HEK293 (cell line): ENCODE measurements around the gene RNU1-3.
"Not testable (repeated sequence)": the region's sequence is repeated elsewhere in the genome, so short reads cannot be mapped to it uniquely, and the experiment has no call there.

Experiments used
- CTCF ChIA-PET: fragments of 350-600 bp; formaldehyde crosslinking; extraction: SDS; loops from one replicate; lab custom pipeline; 2021; ENCODE audit warnings: antibody characterized with exemption; lab: Yijun Ruan, JAX
- POLR2A ChIA-PET: fragments of 300-600 bp; formaldehyde crosslinking; extraction: SDS; loops from one replicate; lab custom pipeline; 2020; ENCODE audit warnings: antibody characterized with exemption, inconsistent platforms; lab: Yijun Ruan, JAX
- H3K27ac ChIP-seq: fragments of 200-500 bp; sonication (Bioruptor generic); 2 replicates; pipeline ENCODE4 v1.5.1; 2014; ENCODE audit warnings: low read depth, low read length, control low read depth, inconsistent platforms; ENCODE audit errors: extremely low read depth
- H3K36me3 ChIP-seq, 2 experiments: fragments of 200-500 bp in 1 of 2; sonication (Bioruptor generic) in 1 of 2; 1 replicate in 1 of 2; 2 replicates in 1 of 2; pipeline ENCODE4 v1.5.1; 2014 to 2017; ENCODE audit warnings: inconsistent platforms in 2 of 2, low read length in 2 of 2; ENCODE audit not compliant: control insufficient read depth in 2 of 2, insufficient read depth in 1 of 2
- H3K4me1 ChIP-seq: fragments of 200-500 bp; sonication (Bioruptor generic); 2 replicates; pipeline ENCODE4 v1.5.1; 2014; ENCODE audit warnings: mild to moderate bottlenecking, low read length, inconsistent platforms; ENCODE audit not compliant: control insufficient read depth, insufficient read depth
- H3K4me3 ChIP-seq: 2 replicates; pipeline ENCODE4 v1.5.1; 2011; ENCODE audit warnings: low read depth, mild to moderate bottlenecking, control low read depth, low read length, moderate library complexity
- H3K9me3 ChIP-seq: fragments of 200-500 bp; sonication (Bioruptor generic); 2 replicates; pipeline ENCODE4 v1.5.1; 2014; ENCODE audit warnings: low read depth, low read length, inconsistent platforms; ENCODE audit not compliant: control insufficient read depth, insufficient read depth
- CTCF ChIP-seq: fragments of 450-650 bp; formaldehyde crosslinking; IDR thresholded peaks from 2 replicates; pipeline ENCODE4 v1.5.1; 2016; ENCODE audit warnings: missing biosample characterization, missing genetic modification characterization
- GLIS2 ChIP-seq: fragments of 450-650 bp; formaldehyde crosslinking; IDR thresholded peaks from 2 replicates; pipeline ENCODE4 v1.5.1; 2016; ENCODE audit warnings: missing biosample characterization, missing genetic modification characterization
- KLF17 ChIP-seq: fragments of 450-650 bp; formaldehyde crosslinking; IDR thresholded peaks from 2 replicates; pipeline ENCODE4 v1.5.1; 2016; ENCODE audit warnings: missing biosample characterization, missing genetic modification characterization
- KLF9 ChIP-seq: fragments of 450-650 bp; formaldehyde crosslinking; IDR thresholded peaks from 2 replicates; pipeline ENCODE4 v1.5.1; 2016; ENCODE audit warnings: missing biosample characterization, missing genetic modification characterization, low read depth
- PATZ1 ChIP-seq: fragments of 450-650 bp; formaldehyde crosslinking; IDR thresholded peaks from 2 replicates; pipeline ENCODE4 v1.5.1; 2016; ENCODE audit warnings: missing biosample characterization, missing genetic modification characterization
- SP3 ChIP-seq: fragments of 450-650 bp; formaldehyde crosslinking; IDR thresholded peaks from 2 replicates; pipeline ENCODE4 v1.5.1; 2016; ENCODE audit warnings: missing biosample characterization, missing genetic modification characterization
- SP7 ChIP-seq: fragments of 450-650 bp; formaldehyde crosslinking; IDR thresholded peaks from 2 replicates; pipeline ENCODE4 v1.5.1; 2016; ENCODE audit warnings: missing biosample characterization, missing genetic modification characterization
- TSHZ1 ChIP-seq: fragments of 450-650 bp; formaldehyde crosslinking; IDR thresholded peaks from 2 replicates; pipeline ENCODE4 v1.5.1; 2016; ENCODE audit warnings: missing biosample characterization, missing genetic modification characterization, borderline replicate concordance
- ZFHX2 ChIP-seq: fragments of 450-650 bp; formaldehyde crosslinking; conservative IDR thresholded peaks from 2 replicates; pipeline ENCODE4 v1.5.1; 2016; ENCODE audit warnings: missing biosample characterization, missing genetic modification characterization
- ZNF423 ChIP-seq: fragments of 450-650 bp; formaldehyde crosslinking; IDR thresholded peaks from 2 replicates; pipeline ENCODE4 v1.5.1; 2016; ENCODE audit warnings: missing biosample characterization, missing genetic modification characterization
- ZNF777 ChIP-seq: fragments of 450-650 bp; formaldehyde crosslinking; IDR thresholded peaks from 2 replicates; pipeline ENCODE4 v1.5.1; 2017; ENCODE audit warnings: missing biosample characterization, missing genetic modification characterization, borderline replicate concordance
- TF ChIP-seq, protein P1 (sequence below): fragments of 450-650 bp; formaldehyde crosslinking; IDR thresholded peaks from 2 replicates; pipeline ENCODE4 v1.5.1; 2016; ENCODE audit warnings: missing biosample characterization, missing genetic modification characterization
- TF ChIP-seq, protein P2 (sequence below): fragments of 450-650 bp; formaldehyde crosslinking; optimal IDR thresholded peaks from 2 replicates; pipeline ENCODE3; 2016; ENCODE audit warnings: missing biosample characterization, mild to moderate bottlenecking, missing genetic modification characterization

The RNU1-3 gene

GRCh38 chr1:16709659-16710087 lies 42.9 kb upstream of the RNU1-3 start (continued):
- TF ChIP-seq PATZ1 (tag by site-specific recombination), result peak; percentile 45; the same call in 1 of the 2 replicates

DNA sequence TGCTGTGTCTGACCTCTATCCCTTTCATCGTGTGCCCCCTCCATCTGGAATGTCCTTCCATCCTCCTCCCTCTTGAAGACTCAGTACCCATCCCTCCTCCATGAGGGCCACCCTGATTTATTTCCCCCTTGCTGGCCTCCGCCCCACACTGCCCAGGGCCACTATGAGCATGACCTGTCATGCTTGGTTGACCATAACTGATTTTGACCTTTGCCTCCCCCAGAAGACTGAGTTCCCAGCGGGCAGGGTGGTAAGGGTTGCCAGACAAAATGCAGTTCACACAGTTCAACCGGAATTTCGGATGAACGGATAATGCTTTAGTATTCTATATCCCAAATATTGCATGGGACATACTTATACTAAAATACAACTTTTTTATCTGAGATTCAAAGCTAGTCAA lies 42.0 kb upstream of the RNU1-3 start:
- H3K9me3 ChIP-seq, H3K4me3 ChIP-seq, H3K36me3 ChIP-seq, H3K4me1 ChIP-seq, H3K27ac ChIP-seq: not testable (repeated sequence)
- POLR2A ChIA-PET, result interaction anchor here (1.1 kb wide), 1 partner anchor 88 kb away, joined by 3 read pairs; no protein-coding TSS in a partner anchor
- CTCF ChIA-PET, result interaction anchor here (0.6 to 3.1 kb wide), 16 partner anchors 9 to 278 kb away, joined by 3 to 15 read pairs (median 6); partner anchors contain the start of gene NBPF1

GRCh38 chr1:16707130-16708093 lies 40.7 kb upstream of the RNU1-3 start:
- ChIA-PET POLR2A (interaction anchor here (0.5 to 1.3 kb wide), 6 partner anchors 9 to 86 kb away, joined by 3 to 4 read pairs (median 4); no protein-coding TSS in a partner anchor), CTCF (interaction anchor here (0.6 to 3.1 kb wide), 18 partner anchors 10 to 231 kb away, joined by 3 to 15 read pairs (median 4); partner anchors contain the start of gene NBPF1)
- H3K4me3 ChIP-seq, result peak overlapping the region; percentile 35
- not testable (repeated sequence) for H3K4me1 ChIP-seq, H3K27ac ChIP-seq, H3K9me3 ChIP-seq, H3K36me3 ChIP-seq
- TF ChIP-seq CTCF (tag by site-specific recombination) (peak; percentile 59), GLIS2 (tag by site-specific recombination) (peak; percentile 98), TSHZ1 (tag by site-specific recombination) (peak; percentile 42; the same call in 1 of the 2 replicates), ZNF423 (tag by site-specific recombination) (0 out of 2 replicates have a peak, but pooled peaks have one; percentile 49), ZNF777 (tag by site-specific recombination) (peak; percentile 70; the same call in 1 of the 2 replicates), KLF9 (tag by site-specific recombination) (peak; percentile 78), KLF17 (peak; percentile 74; the same call in 1 of the 2 replicates), ZFHX2 (tag by site-specific recombination) (peak; percentile 72), SP7 (tag by site-specific recombination) (0 out of 2 replicates have a peak, but pooled peaks have one; percentile 33), SP3 (tag by site-specific recombination) (peak; percentile 78)
- TF ChIP-seq, protein P1, sequence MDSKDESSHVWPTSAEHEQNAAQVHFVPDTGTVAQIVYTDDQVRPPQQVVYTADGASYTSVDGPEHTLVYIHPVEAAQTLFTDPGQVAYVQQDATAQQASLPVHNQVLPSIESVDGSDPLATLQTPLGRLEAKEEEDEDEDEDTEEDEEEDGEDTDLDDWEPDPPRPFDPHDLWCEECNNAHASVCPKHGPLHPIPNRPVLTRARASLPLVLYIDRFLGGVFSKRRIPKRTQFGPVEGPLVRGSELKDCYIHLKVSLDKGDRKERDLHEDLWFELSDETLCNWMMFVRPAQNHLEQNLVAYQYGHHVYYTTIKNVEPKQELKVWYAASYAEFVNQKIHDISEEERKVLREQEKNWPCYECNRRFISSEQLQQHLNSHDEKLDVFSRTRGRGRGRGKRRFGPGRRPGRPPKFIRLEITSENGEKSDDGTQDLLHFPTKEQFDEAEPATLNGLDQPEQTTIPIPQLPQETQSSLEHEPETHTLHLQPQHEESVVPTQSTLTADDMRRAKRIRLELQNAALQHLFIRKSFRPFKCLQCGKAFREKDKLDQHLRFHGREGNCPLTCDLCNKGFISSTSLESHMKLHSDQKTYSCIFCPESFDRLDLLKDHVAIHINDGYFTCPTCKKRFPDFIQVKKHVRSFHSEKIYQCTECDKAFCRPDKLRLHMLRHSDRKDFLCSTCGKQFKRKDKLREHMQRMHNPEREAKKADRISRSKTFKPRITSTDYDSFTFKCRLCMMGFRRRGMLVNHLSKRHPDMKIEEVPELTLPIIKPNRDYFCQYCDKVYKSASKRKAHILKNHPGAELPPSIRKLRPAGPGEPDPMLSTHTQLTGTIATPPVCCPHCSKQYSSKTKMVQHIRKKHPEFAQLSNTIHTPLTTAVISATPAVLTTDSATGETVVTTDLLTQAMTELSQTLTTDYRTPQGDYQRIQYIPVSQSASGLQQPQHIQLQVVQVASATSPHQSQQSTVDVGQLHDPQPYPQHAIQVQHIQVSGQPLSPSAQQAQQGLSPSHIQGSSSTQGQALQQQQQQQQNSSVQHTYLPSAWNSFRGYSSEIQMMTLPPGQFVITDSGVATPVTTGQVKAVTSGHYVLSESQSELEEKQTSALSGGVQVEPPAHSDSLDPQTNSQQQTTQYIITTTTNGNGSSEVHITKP (tag by site-specific recombination), result peak; percentile 72
- TF ChIP-seq, protein P2, sequence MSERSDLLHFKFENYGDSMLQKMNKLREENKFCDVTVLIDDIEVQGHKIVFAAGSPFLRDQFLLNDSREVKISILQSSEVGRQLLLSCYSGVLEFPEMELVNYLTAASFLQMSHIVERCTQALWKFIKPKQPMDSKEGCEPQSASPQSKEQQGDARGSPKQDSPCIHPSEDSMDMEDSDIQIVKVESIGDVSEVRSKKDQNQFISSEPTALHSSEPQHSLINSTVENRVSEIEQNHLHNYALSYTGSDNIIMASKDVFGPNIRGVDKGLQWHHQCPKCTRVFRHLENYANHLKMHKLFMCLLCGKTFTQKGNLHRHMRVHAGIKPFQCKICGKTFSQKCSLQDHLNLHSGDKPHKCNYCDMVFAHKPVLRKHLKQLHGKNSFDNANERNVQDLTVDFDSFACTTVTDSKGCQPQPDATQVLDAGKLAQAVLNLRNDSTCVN (tag by site-specific recombination), result peak; percentile 80
